Measurements from ENCODE around the gene PSME1.
"Not testable (repeated sequence)": the region's sequence is repeated elsewhere in the genome, so short reads cannot be mapped to it uniquely, and the experiment has no call there.

PSME1 gene

GRCh38 chr14:24105609-24106239, 30.3 kb upstream of the PSME1 start:
- DNase-seq, result not testable (repeated sequence)

- no peak for DNase-seq
These were observed 29.2 kb upstream of the PSME1 start for GRCh38 chr14:24106672-24107271.

GRCh38 chr14:24108336-24108874, 27.6 kb upstream of the PSME1 start:
- DNase-seq, result no peak

GRCh38 chr14:24110060-24110459, 25.9 kb upstream of the PSME1 start:
- DNase-seq, result no peak

GRCh38 chr14:24110523-24110922, 25.5 kb upstream of the PSME1 start:
- DNase-seq, result no peak

- DNase-seq, result no peak
These were observed 22.6 kb upstream of the PSME1 start for GRCh38 chr14:24113379-24113800.

GRCh38 chr14:24113801-24114531, 22.0 kb upstream of the PSME1 start:
- DNase-seq, result peak; percentile 76

GRCh38 chr14:24114532-24115421, 21.2 kb upstream of the PSME1 start, which contains the start of the genes DCAF11 and NRL:
Gene DCAF11 (plus strand): TSS chr14:24114777. CDS start chr14:24115595, 818 bp downstream.
Gene NRL (minus strand): TSS chr14:24114949. CDS start chr14:24082848, 32,101 bp downstream.
- DNase-seq, result peak; percentile 98

- no peak for DNase-seq
These were observed 20.4 kb upstream of the PSME1 start for GRCh38 chr14:24115422-24116127.

- no peak for DNase-seq
These were observed 19.7 kb upstream of the PSME1 start for GRCh38 chr14:24116128-24116814.

GRCh38 chr14:24117179-24117578, 18.8 kb upstream of the PSME1 start:
- no peak for DNase-seq

- DNase-seq, result no peak
These were observed 16.3 kb upstream of the PSME1 start for GRCh38 chr14:24119691-24120090.

- no peak for DNase-seq
These were observed 14.8 kb upstream of the PSME1 start for GRCh38 chr14:24121210-24121609.

- DNase-seq, result no peak
These were observed 13.6 kb upstream of the PSME1 start for GRCh38 chr14:24122416-24122815.

GRCh38 chr14:24122898-24123297, 13.1 kb upstream of the PSME1 start:
- DNase-seq, result no peak

GRCh38 chr14:24123424-24124417, 12.3 kb upstream of the PSME1 start:
- no peak for DNase-seq

GRCh38 chr14:24126939-24127338, 9.1 kb upstream of the PSME1 start:
- DNase-seq, result no peak

GRCh38 chr14:24127673-24128072, 8.3 kb upstream of the PSME1 start:
- no peak for DNase-seq

GRCh38 chr14:24129410-24129998, 6.5 kb upstream of the PSME1 start:
- no peak for DNase-seq

GRCh38 chr14:24130380-24130716, 5.6 kb upstream of the PSME1 start, which contains the start of gene FITM1:
Gene FITM1 (plus strand): TSS chr14:24130659. CDS start chr14:24131564, 905 bp downstream.
- no peak for DNase-seq
